Kidney (tissue), 14 donors: ENCODE results near the gene ABLIM3. TPM values are rescaled to one million over a fixed set of nuclear protein-coding genes. Genes with fewer than 3 reads are reported as not detected.

ENCODE experiments used
- DNase-seq, 5 donors: peaks; one replicate each; pipeline ENCODE4 v3.0.0-alpha.2; 2013 to 2020
- FAIRE-seq: peaks from 2 replicates; lab custom pipeline; 2012; peaks lifted over from hg19 to GRCh38; lab: Jason Lieb, UNC
- H3K27ac ChIP-seq, 2 donors: one replicate each; pipeline ENCODE4 v1.7.0; 2013; ENCODE audit warnings: low read depth in 2 of 2, low read length in 2 of 2, inconsistent platforms in 1 of 2
- H3K27me3 ChIP-seq: one replicate; pipeline ENCODE4 v1.7.1; 2013; ENCODE audit warnings: low read length, inconsistent platforms; ENCODE audit not compliant: control insufficient read depth, insufficient read depth
- H3K36me3 ChIP-seq, 3 donors: one replicate each; pipeline versions ENCODE4 v1.7.0 to v1.7.1; 2013; ENCODE audit warnings: low read length in 3 of 3, control low read depth in 1 of 3, inconsistent platforms in 1 of 3; ENCODE audit not compliant: insufficient read depth in 3 of 3, control insufficient read depth in 2 of 3
- H3K4me1 ChIP-seq, 3 donors: one replicate each; pipeline versions ENCODE4 v1.7.0 to v1.7.1; 2013; ENCODE audit warnings: low read length in 3 of 3, inconsistent platforms in 1 of 3, low read depth in 1 of 3; ENCODE audit not compliant: control insufficient read depth in 2 of 3, insufficient read depth in 2 of 3
- H3K4me3 ChIP-seq, 3 donors: one replicate each; pipeline versions ENCODE4 v1.7.0 to v1.8.1; 2013; ENCODE audit warnings: low read length in 3 of 3, control low read depth in 1 of 3, inconsistent platforms in 1 of 3
- H3K9ac ChIP-seq, 3 donors: one replicate each; pipeline versions ENCODE4 v1.7.0 to v1.7.1; 2013; ENCODE audit warnings: low read length in 3 of 3, control low read depth in 1 of 3, inconsistent platforms in 1 of 3
- H3K9me3 ChIP-seq, 3 donors: one replicate each; pipeline versions ENCODE4 v1.7.0 to v1.7.1; 2013; ENCODE audit warnings: low read length in 3 of 3, control low read depth in 1 of 3, inconsistent platforms in 1 of 3; ENCODE audit not compliant: control insufficient read depth in 2 of 3, insufficient read depth in 1 of 3
- CTCF ChIP-seq: IDR thresholded peaks from 3 replicates; pipeline ENCODE4 v1.5.1; 2012; ENCODE audit warnings: mild to moderate bottlenecking, moderate library complexity, borderline replicate concordance; ENCODE audit not compliant: insufficient read depth; ENCODE audit errors: extremely low read depth
- intact Hi-C: fragments of 100-400 bp; cut with DNase I; formaldehyde crosslinking; loops from one replicate; pipeline ENCODE4 v1.11.1; 2022
- polyA plus RNA-seq: library from polyadenylated mRNA; stranded (reverse); fragments of 350-450 nt; fragmentation: Illumina TruSeq; extraction: RNeasy Lipid Tissue Mini Kit (QIAGEN cat#74804); gene quantifications from one replicate; pipeline ENCODE4 v1.2.3, GENCODE V29; 2014; ENCODE audit warnings: low read depth, low replicate concordance; ENCODE audit not compliant: insufficient read depth
- total RNA-seq: library from RNA; stranded (reverse); fragmentation: NEBNext Ultra II Directional; extraction: Animal tissue kit (Norgen Biotek cat#: 25700); gene quantifications from one replicate; pipeline ENCODE4 v1.2.1, GENCODE V29; 2021
- donor health status: control.
- donor health status: control.
- donor health status: control.
- donor health status: control.
- donor health status: control.
- donor health status: DM: yes; HTN: yes; CAD: no.
- donor health status: Normal renal cell carcinoma (clear cell type).

The ABLIM3 gene
- total and polyA plus RNA-seq, 2 donors from 2014 or later, result 20.1 to 21.7 TPM

- no peak for TF ChIP-seq CTCF
- no peaks in the 10 kb centered on the region for H3K36me3 ChIP-seq
- H3K27ac ChIP-seq, result no peak overlapping the region
- intact Hi-C loops, result no loop called here
- no peak overlapping the region for H3K4me3 ChIP-seq
- peaks cover 0 to 18% (median 7%) of the 10 kb centered on the region in 3 donors for H3K9me3 ChIP-seq
- no peaks in the 10 kb centered on the region for H3K4me1 ChIP-seq
- no peak overlapping the region for H3K9ac ChIP-seq
- no peaks in the 10 kb centered on the region for H3K27me3 ChIP-seq
- no peak for FAIRE-seq
- no peak for DNase-seq
Measured at GRCh38 chr5:149099920-149100319, 41.4 kb upstream of the ABLIM3 start.

- Histone ChIP-seq H3K27me3 (no peaks in the 10 kb centered on the region), H3K4me1 (no peaks in the 10 kb centered on the region), H3K9me3 (peaks cover 0 to 18% (median 7%) of the 10 kb centered on the region in 3 donors), H3K27ac (no peak overlapping the region), H3K36me3 (no peaks in the 10 kb centered on the region), H3K9ac (no peak overlapping the region), H3K4me3 (no peak overlapping the region)
- intact Hi-C loops, result no loop called here
- FAIRE-seq (no peak), DNase-seq (no peak)
- no peak for TF ChIP-seq CTCF
Measured at GRCh38 chr5:149100331-149100730, 41.0 kb upstream of the ABLIM3 start.

GRCh38 chr5:149108651-149109280, 32.5 kb upstream of the ABLIM3 start:
- no peak for TF ChIP-seq CTCF
- intact Hi-C loops, result no loop called here
- Histone ChIP-seq H3K4me1 (no peaks in the 10 kb centered on the region), H3K36me3 (no peaks in the 10 kb centered on the region), H3K9me3 (no peaks in the 10 kb centered on the region), H3K4me3 (no peak overlapping the region), H3K27ac (no peak overlapping the region), H3K9ac (no peak overlapping the region), H3K27me3 (no peaks in the 10 kb centered on the region)
- DNase-seq (no peak), FAIRE-seq (no peak)

DNA sequence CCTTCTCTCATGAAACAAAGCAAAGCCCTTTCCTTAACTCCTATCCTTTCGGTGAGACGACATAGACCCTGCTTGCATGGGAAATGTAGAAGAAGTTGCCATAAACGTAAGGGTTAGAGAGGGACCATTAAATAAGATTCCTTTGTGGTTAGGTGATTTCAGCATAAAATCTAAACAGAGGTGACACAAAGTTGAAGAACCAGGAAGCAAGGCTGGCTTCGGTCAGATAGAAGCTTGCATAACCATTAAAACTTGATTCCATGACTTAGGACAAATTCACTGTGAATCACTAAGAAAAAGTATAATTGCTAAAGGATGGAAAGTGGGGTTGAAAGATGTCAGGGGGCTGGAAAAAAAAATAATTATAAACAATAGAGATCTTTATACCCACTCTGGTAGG, 30.9 kb upstream of the ABLIM3 start:
- Histone ChIP-seq H3K4me3 (no peak overlapping the region), H3K4me1 (no peaks in the 10 kb centered on the region), H3K27ac (no peak overlapping the region), H3K9ac (no peak overlapping the region), H3K27me3 (no peaks in the 10 kb centered on the region), H3K36me3 (no peaks in the 10 kb centered on the region), H3K9me3 (no peaks in the 10 kb centered on the region)
- intact Hi-C loops, result no loop called here
- DNase-seq, result no peak
- TF ChIP-seq CTCF, result no peak
- no peak for FAIRE-seq
